IMR-90 (cell line): ENCODE measurements around the gene PCDH12. TPM values are rescaled to one million over a fixed set of nuclear protein-coding genes. Genes with fewer than 3 reads are reported as not detected.

Source experiments
- ATAC-seq: fragments of 200-7000 bp; cut with Tn5 transposase; 2 replicates; pipeline ENCODE4 v1.9.1; 2020; ENCODE audit warnings: low read depth, mild to moderate bottlenecking, moderate library complexity
- BruUV-seq: library from RNA; stranded (reverse); fragments of 400-500 nt; replicated peaks from 2 replicates; lab custom pipeline; 2021; lab: Mats Ljungman, UMichigan
- CTCF ChIA-PET: fragments of 300-600 bp; formaldehyde crosslinking; extraction: SDS; loops from one replicate; lab custom pipeline; 2021; ENCODE audit warnings: antibody characterized with exemption; lab: Yijun Ruan, JAX
- POLR2A ChIA-PET: fragments of 300-600 bp; sonication (Branson Sonifier 250); formaldehyde crosslinking; loops from one replicate; lab custom pipeline; 2022; ENCODE audit warnings: antibody characterized with exemption; ENCODE audit not compliant: unreplicated experiment; lab: Charles Lee
- DNase-seq: peaks from one replicate; pipeline ENCODE4 v3.0.0; 2013
- H2AFZ ChIP-seq: replicated peaks from 2 replicates; pipeline ENCODE3; 2013; ENCODE audit warnings: low read length, mild to moderate bottlenecking; ENCODE audit not compliant: poor library complexity
- H2AK5ac ChIP-seq: 2 replicates; pipeline ENCODE4 v1.6.1; 2013; ENCODE audit warnings: low read depth, low read length, inconsistent platforms
- H2AK9ac ChIP-seq: replicated peaks from 2 replicates; pipeline ENCODE3; 2013; ENCODE audit warnings: mild to moderate bottlenecking, low read depth, low read length, moderate library complexity; ENCODE audit not compliant: poor library complexity
- H2BK120ac ChIP-seq: 2 replicates; pipeline ENCODE4 v1.6.1; 2013; ENCODE audit warnings: low read depth, low read length, inconsistent platforms
- H2BK15ac ChIP-seq: 3 replicates; pipeline ENCODE4 v1.6.1; 2013; ENCODE audit warnings: low read depth, low read length, inconsistent platforms
- H2BK20ac ChIP-seq: 2 replicates; pipeline ENCODE4 v1.6.1; 2013; ENCODE audit warnings: low read depth, mild to moderate bottlenecking, inconsistent platforms, low read length, moderate library complexity
- H2BK5ac ChIP-seq: 2 replicates; pipeline ENCODE4 v1.6.1; 2013; ENCODE audit warnings: mild to moderate bottlenecking, low read depth, low read length, inconsistent platforms; ENCODE audit not compliant: poor library complexity, severe bottlenecking
- H3K14ac ChIP-seq: replicated peaks from 2 replicates; pipeline ENCODE4 v1.6.1; 2013; ENCODE audit warnings: low read depth, low read length, inconsistent platforms
- H3K18ac ChIP-seq: 2 replicates; pipeline ENCODE4 v1.6.1; 2013; ENCODE audit warnings: low read depth, low read length, control low read depth
- H3K23ac ChIP-seq: 2 replicates; pipeline ENCODE4 v1.6.1; 2013; ENCODE audit warnings: low read depth, low read length, inconsistent platforms
- H3K27ac ChIP-seq: 2 replicates; pipeline ENCODE4 v1.5.1; 2013; ENCODE audit warnings: mild to moderate bottlenecking, control low read depth, low read length; ENCODE audit not compliant: insufficient read depth
- H3K27me3 ChIP-seq: 2 replicates; pipeline ENCODE4 v1.6.1; 2013; ENCODE audit warnings: low read length; ENCODE audit not compliant: control insufficient read depth, insufficient read depth
- H3K36me3 ChIP-seq: 2 replicates; pipeline ENCODE4 v1.6.1; 2013; ENCODE audit warnings: low read length, mixed read lengths; ENCODE audit not compliant: control insufficient read depth, insufficient read depth
- H3K4ac ChIP-seq: 2 replicates; pipeline ENCODE4 v1.6.1; 2013; ENCODE audit warnings: low read depth, low read length, inconsistent platforms
- H3K4me1 ChIP-seq: 2 replicates; pipeline ENCODE4 v1.6.1; 2013; ENCODE audit warnings: low read length, mixed read lengths; ENCODE audit not compliant: control insufficient read depth, insufficient read depth
- H3K4me2 ChIP-seq: 2 replicates; pipeline ENCODE4 v1.6.1; 2013; ENCODE audit warnings: low read depth, mild to moderate bottlenecking, control low read depth, low read length, moderate library complexity
- H3K4me3 ChIP-seq: 2 replicates; pipeline ENCODE4 v1.5.1; 2013; ENCODE audit warnings: low read depth, mild to moderate bottlenecking, control low read depth, low read length, moderate library complexity; ENCODE audit not compliant: insufficient read depth
- H3K56ac ChIP-seq: 2 replicates; pipeline ENCODE4 v1.6.1; 2013; ENCODE audit warnings: low read length, inconsistent platforms; ENCODE audit not compliant: insufficient read depth; ENCODE audit errors: extremely low read depth
- H3K79me1 ChIP-seq, 2 experiments: 2 replicates each; pipeline ENCODE4 v1.6.1; 2013; ENCODE audit warnings: low read length in 2 of 2, inconsistent platforms in 1 of 2, low read depth in 1 of 2
- H3K9ac ChIP-seq: 2 replicates; pipeline ENCODE4 v1.6.1; 2013; ENCODE audit warnings: low read depth, low read length, control low read depth
- H3K9me1 ChIP-seq: 2 replicates; pipeline ENCODE4 v1.6.1; 2013; ENCODE audit warnings: low read length, inconsistent platforms; ENCODE audit not compliant: insufficient read depth
- H3K9me3 ChIP-seq: 2 replicates; pipeline ENCODE4 v1.6.1; 2013; ENCODE audit warnings: low read length; ENCODE audit not compliant: control insufficient read depth, insufficient read depth
- H4K20me1 ChIP-seq: 2 replicates; pipeline ENCODE4 v1.6.1; 2013; ENCODE audit warnings: low read length, inconsistent platforms; ENCODE audit not compliant: insufficient read depth
- H4K5ac ChIP-seq: 2 replicates; pipeline ENCODE4 v1.6.1; 2013; ENCODE audit warnings: mild to moderate bottlenecking, low read depth, low read length, control low read depth
- H4K8ac ChIP-seq, 2 experiments: 2 replicates each; pipeline ENCODE4 v1.6.1; 2013; ENCODE audit warnings: low read depth in 2 of 2, low read length in 2 of 2, control low read depth in 1 of 2, inconsistent platforms in 1 of 2
- H4K91ac ChIP-seq: 2 replicates; pipeline ENCODE4 v1.6.1; 2013; ENCODE audit warnings: low read depth, low read length, inconsistent platforms; ENCODE audit not compliant: insufficient read depth
- CEBPB ChIP-seq: IDR thresholded peaks from 2 replicates; pipeline ENCODE4 v1.6.1; 2012; ENCODE audit warnings: low read depth, low read length, improper control_type of control experiment
- CHD1 ChIP-seq: IDR thresholded peaks from 2 replicates; pipeline ENCODE4 v1.6.1; 2012; ENCODE audit warnings: low read depth, low read length, improper control_type of control experiment
- ELK1 ChIP-seq: fragments of 150-350 bp; IDR thresholded peaks from 2 replicates; pipeline ENCODE4 v1.6.1; 2016; ENCODE audit warnings: low read depth, mild to moderate bottlenecking, low read length, moderate library complexity, borderline replicate concordance
- MAZ ChIP-seq: IDR thresholded peaks from 2 replicates; pipeline ENCODE4 v1.6.1; 2012; ENCODE audit warnings: low read depth, mild to moderate bottlenecking, low read length, improper control_type of control experiment, moderate library complexity, borderline replicate concordance
- MXI1 ChIP-seq: IDR thresholded peaks from 2 replicates; pipeline ENCODE4 v1.6.1; 2012; ENCODE audit warnings: low read depth, mild to moderate bottlenecking, low read length, moderate library complexity, borderline replicate concordance
- POLR2A ChIP-seq: IDR thresholded peaks from 2 replicates; pipeline ENCODE4 v1.6.1; 2012; ENCODE audit warnings: mild to moderate bottlenecking, low read depth, low read length
- RAD21 ChIP-seq: IDR thresholded peaks from 2 replicates; pipeline ENCODE4 v1.6.1; 2012; ENCODE audit warnings: low read length, improper control_type of control experiment
- RFX5 ChIP-seq: IDR thresholded peaks from 2 replicates; pipeline ENCODE4 v1.8.0; 2012; ENCODE audit warnings: low read depth, mild to moderate bottlenecking, low read length, moderate library complexity
- SMC3 ChIP-seq: fragments of 150-350 bp; IDR thresholded peaks from 2 replicates; pipeline ENCODE4 v1.6.1; 2016; ENCODE audit warnings: low read depth, mild to moderate bottlenecking, antibody characterized with exemption, low read length, moderate library complexity
- WGBS, 2 experiments: methylation state at CpG; one replicate each; pipeline versions ENCODE4 v1.1.5 to v1.1.7; 2013; ENCODE audit warnings: missing lambda C conversion rate in 2 of 2; ENCODE audit not compliant: insufficient read length in 1 of 2; ENCODE audit errors: extremely low coverage in 2 of 2; 5-methylcytosine and 5-hydroxymethylcytosine counted together
- dilution Hi-C: fragments of 300-500 bp; cut with HindIII; formaldehyde crosslinking; loops from one replicate; pipeline ENCODE4 v1.14.3; 2018; ENCODE audit warnings: low sequenced_read_pairs; ENCODE audit not compliant: unreplicated experiment
- in situ Hi-C: fragments of 300-500 bp; cut with MboI; formaldehyde crosslinking; loops from 3 replicates; pipeline ENCODE4 v1.14.3; 2019; ENCODE audit warnings: low sequenced_read_pairs, inconsistent platforms, mixed read lengths
- intact Hi-C: fragments of 100-400 bp; cut with micrococcal nuclease; formaldehyde crosslinking; loops from 2 replicates; pipeline ENCODE4 v1.10.0; 2022
- polyA plus RNA-seq, 3 experiments: library from polyadenylated mRNA; depleted of rRNA; stranded (reverse); fragments of >200 nt; gene quantifications; 2 replicates each; pipeline ENCODE4 v1.2.3, GENCODE V29; 2012; ENCODE audit warnings: low replicate concordance in 1 of 3
- total RNA-seq: library from RNA; depleted of rRNA; stranded (reverse); fragments of >200 nt; gene quantifications from 2 replicates; pipeline ENCODE4 v1.2.3, GENCODE V29; 2012
- TF ChIP-seq, protein P1 (sequence below): conservative IDR thresholded peaks from 2 replicates; pipeline ENCODE4 v1.5.1; 2012; ENCODE audit warnings: mild to moderate bottlenecking, low read depth, low read length, improper control_type of control experiment

Gene PCDH12
- total and polyA plus RNA-seq, 2 of the 4 experiments (the other 2 are of a cell fraction): 0.02 to 0.18 TPM

DNA sequence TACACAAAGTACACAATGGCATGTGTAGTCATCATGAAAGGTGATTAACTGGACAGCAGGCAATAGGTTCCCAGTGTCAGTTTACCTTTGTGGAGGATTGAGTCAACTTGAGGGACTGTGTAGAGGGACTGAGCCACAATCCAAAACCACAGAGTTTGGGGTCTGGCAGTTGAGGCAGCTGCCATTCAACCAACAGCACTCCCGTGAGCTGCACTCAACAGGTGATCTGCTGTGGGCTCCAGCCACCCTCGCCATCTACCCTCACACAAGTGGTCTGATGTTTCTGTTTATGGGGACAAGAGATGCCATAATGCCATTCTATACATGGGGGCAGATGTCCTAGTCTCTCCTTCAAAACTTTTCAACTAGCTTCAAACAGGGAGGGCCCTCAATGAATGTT lies 37.2 kb downstream of the PCDH12 start:
- H3K79me1 ChIP-seq: peaks cover 19 to 20% of the 10 kb centered on the region in 2 experiments
- H2AK9ac ChIP-seq: no peak overlapping the region
- H3K4ac ChIP-seq: no peak overlapping the region
- H2BK120ac ChIP-seq: no peak overlapping the region
- H3K9me3 ChIP-seq: no peaks in the 10 kb centered on the region
- H4K20me1 ChIP-seq: no peaks in the 10 kb centered on the region
- H3K23ac ChIP-seq: no peak overlapping the region
- dilution Hi-C loops (no loop called here), intact Hi-C loops (no loop called here), in situ Hi-C loops (no loop called here)
- H3K27ac ChIP-seq: no peak overlapping the region
- peaks cover 3% of the 10 kb centered on the region; the same call in 1 of the 2 replicates for H3K9me1 ChIP-seq
- no peak overlapping the region for H4K5ac ChIP-seq
- no peak overlapping the region for H2AK5ac ChIP-seq
- no peak overlapping the region for H3K4me3 ChIP-seq
- H2BK15ac ChIP-seq: no peak overlapping the region
- peaks cover 3% of the 10 kb centered on the region for H3K36me3 ChIP-seq
- H2AFZ ChIP-seq: no peak overlapping the region
- no peak overlapping the region for H4K8ac ChIP-seq
- TF ChIP-seq CEBPB: no peak
- TF ChIP-seq POLR2A: no peak
- no peak for TF ChIP-seq RFX5
- TF ChIP-seq, protein P1, sequence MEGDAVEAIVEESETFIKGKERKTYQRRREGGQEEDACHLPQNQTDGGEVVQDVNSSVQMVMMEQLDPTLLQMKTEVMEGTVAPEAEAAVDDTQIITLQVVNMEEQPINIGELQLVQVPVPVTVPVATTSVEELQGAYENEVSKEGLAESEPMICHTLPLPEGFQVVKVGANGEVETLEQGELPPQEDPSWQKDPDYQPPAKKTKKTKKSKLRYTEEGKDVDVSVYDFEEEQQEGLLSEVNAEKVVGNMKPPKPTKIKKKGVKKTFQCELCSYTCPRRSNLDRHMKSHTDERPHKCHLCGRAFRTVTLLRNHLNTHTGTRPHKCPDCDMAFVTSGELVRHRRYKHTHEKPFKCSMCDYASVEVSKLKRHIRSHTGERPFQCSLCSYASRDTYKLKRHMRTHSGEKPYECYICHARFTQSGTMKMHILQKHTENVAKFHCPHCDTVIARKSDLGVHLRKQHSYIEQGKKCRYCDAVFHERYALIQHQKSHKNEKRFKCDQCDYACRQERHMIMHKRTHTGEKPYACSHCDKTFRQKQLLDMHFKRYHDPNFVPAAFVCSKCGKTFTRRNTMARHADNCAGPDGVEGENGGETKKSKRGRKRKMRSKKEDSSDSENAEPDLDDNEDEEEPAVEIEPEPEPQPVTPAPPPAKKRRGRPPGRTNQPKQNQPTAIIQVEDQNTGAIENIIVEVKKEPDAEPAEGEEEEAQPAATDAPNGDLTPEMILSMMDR: no peak
- TF ChIP-seq MXI1: no peak
- TF ChIP-seq CHD1: no peak
- no peak for TF ChIP-seq RAD21
- TF ChIP-seq MAZ: no peak
- TF ChIP-seq ELK1: no peak
- no peak for TF ChIP-seq SMC3
- H3K27me3 ChIP-seq: peaks cover 18% of the 10 kb centered on the region
- no peak for DNase-seq
- BruUV-seq: no TSS peak
- H3K18ac ChIP-seq: no peak overlapping the region
- CTCF ChIA-PET: no interaction called here
- no peak overlapping the region for H3K9ac ChIP-seq
- WGBS, 2 experiments: no CpG with 5 or more reads among the region's 2 CpGs
- H3K14ac ChIP-seq: no peak overlapping the region
- ATAC-seq: no peak
- H3K4me2 ChIP-seq: no peak overlapping the region
- H2BK20ac ChIP-seq: no peak overlapping the region
- H3K4me1 ChIP-seq: peaks cover 5% of the 10 kb centered on the region
- POLR2A ChIA-PET: no interaction called here
- H2BK5ac ChIP-seq: no peak overlapping the region
- H3K56ac ChIP-seq: no peak overlapping the region
- H4K91ac ChIP-seq: no peak overlapping the region
